ENCODE measurements around the gene GUSB. TPM values are rescaled to one million over a fixed set of nuclear protein-coding genes. Genes with fewer than 3 reads are reported as not detected.

GUSB gene
- polyA plus RNA-seq, 1 of the 3 experiments (the other 2 are of a cell fraction): 96.9 TPM

DNA sequence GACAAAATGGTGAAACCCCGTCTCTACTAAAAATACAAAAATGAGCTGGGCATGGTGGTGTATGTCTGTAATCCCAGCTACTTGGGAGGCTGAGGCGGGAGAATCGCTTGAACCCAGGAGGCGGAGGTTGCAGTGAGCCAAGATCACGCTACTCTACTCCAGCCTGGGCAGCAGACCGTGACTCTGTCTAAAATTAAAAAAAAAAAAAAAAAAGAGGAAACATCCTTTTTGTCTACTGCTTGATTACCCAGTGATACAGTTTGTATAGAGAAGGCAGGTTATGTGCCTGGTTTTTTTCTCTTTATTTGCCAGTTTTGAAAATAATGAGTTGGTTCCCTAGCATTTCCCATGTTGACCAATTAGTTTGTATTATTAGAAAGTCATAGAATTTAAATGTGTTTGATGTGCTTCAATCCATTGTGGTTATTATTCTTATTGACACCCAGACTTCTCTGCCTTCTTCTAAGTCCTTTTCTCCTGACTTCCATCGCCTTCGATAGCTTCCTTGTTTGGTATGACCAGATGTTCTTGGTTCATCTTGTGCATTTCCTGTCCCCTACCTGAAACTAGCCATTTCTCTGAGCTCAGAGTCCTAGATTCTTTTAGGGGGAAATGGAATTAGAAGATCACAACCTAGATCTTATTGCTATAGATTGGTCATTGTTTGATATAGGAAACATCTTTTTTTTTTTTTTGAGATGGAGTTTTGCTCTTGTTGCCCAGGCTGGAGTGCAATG lies 65.9 kb downstream of the GUSB start (continued):
- no peak for TF ChIP-seq USF2 (IDR thresholded peaks at IDR 0.05; ENCODE audit: borderline replicate concordance, low read depth, low read length)

DNA sequence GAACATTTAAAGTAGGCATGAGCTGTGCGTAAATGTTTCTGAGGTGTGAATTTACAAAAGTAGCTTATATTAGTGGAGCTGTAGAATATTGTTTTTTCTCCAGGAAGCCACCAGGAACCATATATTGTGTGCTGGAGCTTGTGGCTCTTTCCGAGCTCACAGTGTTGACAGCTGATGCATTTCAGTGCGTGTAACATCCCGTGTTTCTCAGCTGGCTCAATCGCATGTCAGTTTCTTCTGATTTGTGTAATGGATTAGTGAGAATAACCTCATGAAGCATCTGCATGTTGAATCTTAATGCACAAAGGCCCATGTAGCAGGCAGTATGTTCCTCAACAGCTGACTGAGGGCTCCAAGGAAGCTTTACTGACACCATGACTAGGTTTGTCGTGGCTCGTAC lies 69.8 kb downstream of the GUSB start:
- TF ChIP-seq RCOR1 (IDR thresholded peaks at IDR 0.05; ENCODE audit: low read length): no peak
- no peak for TF ChIP-seq NFIC (IDR thresholded peaks at IDR 0.05; ENCODE audit: borderline replicate concordance)
- no peak for TF ChIP-seq NRF1 (IDR thresholded peaks at IDR 0.05; ENCODE audit: low read depth, low read length)
- TF ChIP-seq ELF1 (IDR thresholded peaks at IDR 0.05): no peak
- TF ChIP-seq FOXM1 (IDR thresholded peaks at IDR 0.05; ENCODE audit: low read depth): no peak
- no peak for TF ChIP-seq TEAD4 (IDR thresholded peaks at IDR 0.05; ENCODE audit: borderline replicate concordance, insufficient read depth)
- no peak for TF ChIP-seq TAF1 (IDR thresholded peaks at IDR 0.05; ENCODE audit: borderline replicate concordance, low read depth, low read length)
- TF ChIP-seq, protein P1, sequence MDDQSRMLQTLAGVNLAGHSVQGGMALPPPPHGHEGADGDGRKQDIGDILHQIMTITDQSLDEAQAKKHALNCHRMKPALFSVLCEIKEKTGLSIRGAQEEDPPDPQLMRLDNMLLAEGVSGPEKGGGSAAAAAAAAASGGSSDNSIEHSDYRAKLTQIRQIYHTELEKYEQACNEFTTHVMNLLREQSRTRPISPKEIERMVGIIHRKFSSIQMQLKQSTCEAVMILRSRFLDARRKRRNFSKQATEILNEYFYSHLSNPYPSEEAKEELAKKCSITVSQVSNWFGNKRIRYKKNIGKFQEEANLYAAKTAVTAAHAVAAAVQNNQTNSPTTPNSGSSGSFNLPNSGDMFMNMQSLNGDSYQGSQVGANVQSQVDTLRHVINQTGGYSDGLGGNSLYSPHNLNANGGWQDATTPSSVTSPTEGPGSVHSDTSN (IDR thresholded peaks at IDR 0.05): no peak
- TF ChIP-seq JUND (IDR thresholded peaks at IDR 0.05): no peak
- TF ChIP-seq SMC3 (IDR thresholded peaks at IDR 0.05; ENCODE audit: low read depth, low read length): no peak
- TF ChIP-seq RAD21 (IDR thresholded peaks at IDR 0.05; ENCODE audit: low read length): no peak
- TF ChIP-seq GATA2 (CRISPR knock-in tag; IDR thresholded peaks at IDR 0.05): no peak
- H3K27ac ChIP-seq (ENCODE audit: low read depth in 2 of 2, low read length in 1 of 2): no peak overlapping the region
- no peaks in the 10 kb centered on the region for H3K4me1 ChIP-seq (ENCODE audit: control insufficient read depth in 1 of 2, insufficient read depth in 2 of 2, low read depth in 1 of 2, low read length in 1 of 2)
- no peaks in the 10 kb centered on the region for H3K36me3 ChIP-seq (replicated peaks in 1 of 2; ENCODE audit: control insufficient read depth in 1 of 2, insufficient read depth in 2 of 2, low read length in 1 of 2)
- no peak for DNase-seq
- CTCF ChIA-PET: no interaction called here
- H3K79me2 ChIP-seq (ENCODE audit: insufficient read depth): peaks cover 69% of the 10 kb centered on the region; the same call in 1 of the 2 replicates
- no peaks in the 10 kb centered on the region for H3K9me3 ChIP-seq
- H4K20me1 ChIP-seq (ENCODE audit: insufficient read depth): peaks cover 6% of the 10 kb centered on the region; the same call in 1 of the 2 replicates
- no peak overlapping the region for H3K9ac ChIP-seq
- peaks cover 5% of the 10 kb centered on the region for H3F3A ChIP-seq (replicated peaks; ENCODE audit: insufficient read depth)
- POLR2A ChIA-PET: no interaction called here
- H2AFZ ChIP-seq (ENCODE audit: low read depth): no peak overlapping the region
- no peaks in the 10 kb centered on the region for H3K9me2 ChIP-seq
- WGBS (ENCODE audit: low lambda C conversion rate): 96% methylated on average over 7 of the region's 7 CpGs
- H3K27me3 ChIP-seq (ENCODE audit: insufficient read depth): no peaks in the 10 kb centered on the region
- H3K4me2 ChIP-seq: no peak overlapping the region
- H3K4me3 ChIP-seq (ENCODE audit: low read depth in 2 of 2, low read length in 1 of 2): no peak overlapping the region

Small RNAs within 50 kb of the gene (small RNA-seq; reads per million reads assigned to genes)
- 0 reads per million in 7 experiments for gene AC073261.1

Other genes with a start within 250 kb of the GUSB start
- gene VKORC1L1, start 109.1 kb downstream of the GUSB start, polyA plus RNA-seq (2012; rRNA removed): 14.7 and 17.1 TPM in 2 replicates
- gene ASL, start 93.6 kb upstream of the GUSB start, polyA plus RNA-seq (2012; rRNA removed): 138 and 141 TPM in 2 replicates
- gene CRCP, start 132.6 kb upstream of the GUSB start, polyA plus RNA-seq (2012; rRNA removed): 34.0 and 34.1 TPM in 2 replicates
- gene TPST1, start 223.1 kb upstream of the GUSB start, polyA plus RNA-seq (2012; rRNA removed): 36.4 and 46.4 TPM in 2 replicates